GM12878 (cell line): ENCODE data around the gene CFL2. TPM values are rescaled to one million over a fixed set of nuclear protein-coding genes. Genes with fewer than 3 reads are reported as not detected.

ENCODE experiments used
- ATAC-seq: fragments of 200-7000 bp; cut with Tn5 transposase; 3 replicates; pipeline ENCODE4 v1.9.1; 2020; ENCODE audit warnings: mild to moderate bottlenecking, moderate library complexity
- BruUV-seq: library from RNA; stranded (reverse); fragments of 400-500 nt; replicated peaks from 2 replicates; lab custom pipeline; 2021; lab: Mats Ljungman, UMichigan
- CTCF ChIA-PET: fragments of 300-600 bp; sonication (Branson Sonifier 250); formaldehyde crosslinking; extraction: SDS; loops from one replicate; lab custom pipeline; 2021; ENCODE audit warnings: inconsistent platforms; lab: Yijun Ruan, JAX
- POLR2A ChIA-PET: fragments of 350-600 bp; formaldehyde crosslinking; extraction: SDS; loops from one replicate; lab custom pipeline; 2021; ENCODE audit warnings: inconsistent platforms; lab: Charles Lee
- RAD21 ChIA-PET: fragments of 300-600 bp; sonication (Branson Sonifier 250); formaldehyde crosslinking; loops from one replicate; lab custom pipeline; 2023; ENCODE audit warnings: antibody characterized with exemption; ENCODE audit not compliant: unreplicated experiment; lab: Charles Lee
- SMC1A ChIA-PET: fragments of 300-600 bp; sonication (Branson Sonifier 250); formaldehyde crosslinking; loops from one replicate; lab custom pipeline; 2023; ENCODE audit not compliant: unreplicated experiment, uncharacterized antibody; lab: Charles Lee
- DNase-seq: peaks from one replicate; pipeline ENCODE4 v3.0.0-alpha.2; 2011; ENCODE audit warnings: low read depth, low spot score
- FAIRE-seq: peaks from 3 replicates; lab custom pipeline; 2011; peaks lifted over from hg19 to GRCh38; lab: Jason Lieb, UNC
- H2AFZ ChIP-seq: 2 replicates; pipeline ENCODE4 v1.6.0; 2011; ENCODE audit warnings: low read depth, low read length, control low read depth; ENCODE audit not compliant: control insufficient read depth
- H3K27ac ChIP-seq: 2 replicates; pipeline ENCODE4 v1.5.1; 2011; ENCODE audit warnings: control low read depth; ENCODE audit not compliant: control insufficient read depth, insufficient read depth
- H3K27me3 ChIP-seq, 2 experiments: replicated peaks in 1 of 2; 2 replicates each; pipeline versions ENCODE4 v1.6.0 to v1.6.1; 2011; ENCODE audit warnings: low read length in 1 of 2; ENCODE audit not compliant: control insufficient read depth in 2 of 2, insufficient read depth in 2 of 2
- H3K36me3 ChIP-seq, 2 experiments: 2 replicates each; pipeline ENCODE4 v1.5.1; 2011; ENCODE audit warnings: low read length in 1 of 2; ENCODE audit not compliant: control insufficient read depth in 2 of 2, insufficient read depth in 2 of 2
- H3K4me1 ChIP-seq: 2 replicates; pipeline ENCODE4 v1.6.1; 2011; ENCODE audit warnings: mild to moderate bottlenecking, low read length, moderate library complexity, mixed read lengths; ENCODE audit not compliant: control insufficient read depth, insufficient read depth
- H3K4me2 ChIP-seq: 2 replicates; pipeline ENCODE4 v1.6.0; 2011; ENCODE audit warnings: control low read depth; ENCODE audit not compliant: control insufficient read depth, insufficient read depth
- H3K4me3 ChIP-seq: fragments of 200-600 bp; sonication (generic); 2 replicates; pipeline ENCODE4 v1.5.1; 2016
- H3K79me2 ChIP-seq: 2 replicates; pipeline ENCODE4 v1.6.0; 2011; ENCODE audit warnings: low read length; ENCODE audit not compliant: control insufficient read depth, insufficient read depth
- H3K9ac ChIP-seq: 2 replicates; pipeline ENCODE4 v1.8.0; 2011; ENCODE audit warnings: low read length, control low read depth, mixed read lengths; ENCODE audit not compliant: control insufficient read depth, insufficient read depth
- H3K9me3 ChIP-seq: replicated peaks from 3 replicates; pipeline ENCODE4 v1.5.1; 2011; ENCODE audit warnings: mild to moderate bottlenecking, low read length; ENCODE audit not compliant: control insufficient read depth, insufficient read depth
- H4K20me1 ChIP-seq: 2 replicates; pipeline ENCODE4 v1.6.0; 2011; ENCODE audit not compliant: control insufficient read depth, insufficient read depth
- LARP7 ChIP-seq: fragments of 450-650 bp; IDR thresholded peaks from 2 replicates; pipeline ENCODE4 v1.6.1; 2017; ENCODE audit warnings: mild to moderate bottlenecking
- NFXL1 ChIP-seq: fragments of 450-650 bp; IDR thresholded peaks from 2 replicates; pipeline ENCODE4 v1.6.1; 2017; ENCODE audit warnings: antibody characterized with exemption, mild to moderate bottlenecking, borderline replicate concordance
- NR2C2 ChIP-seq: IDR thresholded peaks from 2 replicates; pipeline ENCODE4 v1.6.1; 2011; ENCODE audit warnings: borderline replicate concordance, low read depth; ENCODE audit not compliant: control insufficient read depth, insufficient read length
- POLR2AphosphoS5 ChIP-seq: IDR thresholded peaks from 2 replicates; pipeline ENCODE4 v1.6.1; 2011; ENCODE audit warnings: mild to moderate bottlenecking, low read length, inconsistent platforms
- RB1 ChIP-seq: fragments of 450-650 bp; formaldehyde crosslinking; IDR thresholded peaks from 2 replicates; pipeline ENCODE4 v1.6.1; 2017; ENCODE audit warnings: mild to moderate bottlenecking, borderline replicate concordance
- SP1 ChIP-seq: IDR thresholded peaks from one replicate; pipeline ENCODE4 v1.6.1; 2011; ENCODE audit warnings: low read depth, low read length
- TCF3 ChIP-seq: IDR thresholded peaks from 2 replicates; pipeline ENCODE4 v1.6.1; 2012; ENCODE audit warnings: low read depth, mild to moderate bottlenecking, low read length, borderline replicate concordance; ENCODE audit not compliant: insufficient read depth
- ZNF24 ChIP-seq: fragments of 450-650 bp; IDR thresholded peaks from 2 replicates; pipeline ENCODE4 v1.6.1; 2017; ENCODE audit warnings: antibody characterized with exemption, mild to moderate bottlenecking
- ZZZ3 ChIP-seq: IDR thresholded peaks from 2 replicates; pipeline ENCODE4 v1.6.1; 2011; ENCODE audit warnings: low read depth; ENCODE audit not compliant: control insufficient read depth, insufficient read length
- WGBS: methylation state at CpG from one replicate; pipeline ENCODE4 v1.1.6; 2016; ENCODE audit warnings: low lambda C conversion rate; ENCODE audit not compliant: insufficient replicate concordance, insufficient coverage; ENCODE audit errors: missing lambda C conversion rate; 5-methylcytosine and 5-hydroxymethylcytosine counted together
- in situ Hi-C: fragments of 300-500 bp; cut with MboI; formaldehyde crosslinking; loops from 9 replicates; pipeline ENCODE4 v1.14.3; 2018; ENCODE audit warnings: mixed read lengths
- intact Hi-C: fragments of 100-400 bp; cut with micrococcal nuclease; formaldehyde crosslinking; loops from one replicate; pipeline ENCODE4 v1.14.2; 2022; ENCODE audit not compliant: unreplicated experiment
- polyA plus RNA-seq, 11 experiments: library from polyadenylated mRNA; depleted of rRNA in 4 of 11; unstranded in 6 of 11; stranded (reverse) in 5 of 11; fragments of >200 nt; fragmentation: Nextera tagmentation in 4 of 11; fragmentation: Illumina TruSeq in 1 of 11; extraction: Ambion mirVana in 4 of 11; extraction: Trizol in 1 of 11; gene quantifications; 1 replicate in 1 of 11; 2 replicates in 10 of 11; pipeline versions ENCODE4 v1.2.1 to v1.2.3, GENCODE V29; 2011 to 2016; ENCODE audit warnings: inconsistent platforms in 2 of 11, missing spikeins in 2 of 11, low read depth in 1 of 11
- total RNA-seq, 4 experiments: library from RNA; depleted of rRNA in 3 of 4; stranded (reverse); fragments of >200 nt in 3 of 4; fragmentation: Illumina TruSeq in 1 of 4; extraction: Trizol in 1 of 4; gene quantifications; 2 replicates each; pipeline versions ENCODE4 v1.2.1 to v1.2.3, GENCODE V29; 2013 to 2021
- TF ChIP-seq, protein P1 (sequence below): fragments of 150-350 bp; IDR thresholded peaks from 2 replicates; pipeline ENCODE4 v1.6.1; 2014; ENCODE audit warnings: mild to moderate bottlenecking, low read depth, low read length
- TF ChIP-seq, protein P2 (sequence below): IDR thresholded peaks from 2 replicates; pipeline ENCODE4 v1.6.1; 2012; ENCODE audit warnings: low read length, inconsistent platforms
- TF ChIP-seq, protein P3 (sequence below): fragments of 450-650 bp; IDR thresholded peaks from 2 replicates; pipeline ENCODE4 v1.6.1; 2016; ENCODE audit warnings: mild to moderate bottlenecking
- TF ChIP-seq, protein P4 (sequence below): fragments of 450-650 bp; IDR thresholded peaks from 2 replicates; pipeline ENCODE4 v1.6.1; 2018; ENCODE audit warnings: mild to moderate bottlenecking, low read depth, moderate library complexity; ENCODE audit not compliant: partially characterized antibody
- TF ChIP-seq, protein P5 (sequence below): fragments of 450-650 bp; IDR thresholded peaks from 2 replicates; pipeline ENCODE4 v1.6.1; 2017; ENCODE audit warnings: borderline replicate concordance
- TF ChIP-seq, protein P6 (sequence below): fragments of 450-650 bp; IDR thresholded peaks from 2 replicates; pipeline ENCODE4 v1.6.1; 2016; ENCODE audit warnings: mild to moderate bottlenecking

The CFL2 gene
- total and polyA plus RNA-seq, 10 of the 15 experiments (the other 5 are each of a cell fraction or from before 2014, with no cell fraction given), result 4.7 to 13.4 (median 8.4) TPM

DNA sequence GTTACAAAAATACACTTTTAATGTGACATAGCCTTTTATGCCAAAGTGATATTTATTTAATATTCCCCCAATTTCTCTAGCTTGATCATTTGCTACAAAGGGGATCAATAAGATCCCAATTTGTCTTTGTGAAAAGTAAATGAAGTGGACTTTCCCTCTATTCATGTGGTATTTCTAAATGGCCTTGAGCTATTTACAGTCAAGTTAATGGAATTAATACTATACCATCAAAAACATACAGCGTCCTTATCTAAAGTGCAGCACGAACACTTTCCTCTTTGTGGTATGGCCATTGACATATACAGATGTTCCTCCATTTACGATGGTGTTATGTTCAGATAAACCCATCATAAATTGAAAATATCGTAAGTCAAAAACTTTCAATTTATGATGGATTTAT, 23.2 kb downstream of the CFL2 start:
- no peaks in the 10 kb centered on the region for H3K79me2 ChIP-seq
- no peak overlapping the region for H2AFZ ChIP-seq
- SMC1A ChIA-PET, result interaction anchor here (0.5 to 1.4 kb wide), 3 partner anchors 27 to 56 kb away, joined by 3 to 6 read pairs (median 3); no protein-coding TSS in a partner anchor
- no TSS peak for BruUV-seq
- no peaks in the 10 kb centered on the region for H4K20me1 ChIP-seq
- intact Hi-C loops, result no loop called here
- DNase-seq (no peak), ATAC-seq (no peak), FAIRE-seq (no peak)
- H3K4me3 ChIP-seq, result no peak overlapping the region
- RAD21 ChIA-PET, result no interaction called here
- 92% methylated on average over 4 of the region's 4 CpGs for WGBS
- H3K36me3 ChIP-seq, result no peaks in the 10 kb centered on the region
- POLR2A ChIA-PET, result no interaction called here
- CTCF ChIA-PET, result interaction anchor here (1.2 to 1.9 kb wide), 2 partner anchors 10 to 18 kb away, joined by 3 to 5 read pairs; no protein-coding TSS in a partner anchor
- H3K9me3 ChIP-seq, result no peaks in the 10 kb centered on the region
- H3K27ac ChIP-seq, result no peak overlapping the region
- H3K4me2 ChIP-seq, result no peak overlapping the region
- in situ Hi-C loops, result no loop called here
- no peaks in the 10 kb centered on the region for H3K27me3 ChIP-seq
- H3K4me1 ChIP-seq, result no peaks in the 10 kb centered on the region
- no peak overlapping the region for H3K9ac ChIP-seq
- TF ChIP-seq SP1 (no peak), NFXL1 (no peak), POLR2AphosphoS5 (no peak), NR2C2 (no peak), LARP7 (no peak), ZZZ3 (no peak), RB1 (no peak), ZNF24 (no peak), TCF3 (no peak)
- TF ChIP-seq, protein P1, sequence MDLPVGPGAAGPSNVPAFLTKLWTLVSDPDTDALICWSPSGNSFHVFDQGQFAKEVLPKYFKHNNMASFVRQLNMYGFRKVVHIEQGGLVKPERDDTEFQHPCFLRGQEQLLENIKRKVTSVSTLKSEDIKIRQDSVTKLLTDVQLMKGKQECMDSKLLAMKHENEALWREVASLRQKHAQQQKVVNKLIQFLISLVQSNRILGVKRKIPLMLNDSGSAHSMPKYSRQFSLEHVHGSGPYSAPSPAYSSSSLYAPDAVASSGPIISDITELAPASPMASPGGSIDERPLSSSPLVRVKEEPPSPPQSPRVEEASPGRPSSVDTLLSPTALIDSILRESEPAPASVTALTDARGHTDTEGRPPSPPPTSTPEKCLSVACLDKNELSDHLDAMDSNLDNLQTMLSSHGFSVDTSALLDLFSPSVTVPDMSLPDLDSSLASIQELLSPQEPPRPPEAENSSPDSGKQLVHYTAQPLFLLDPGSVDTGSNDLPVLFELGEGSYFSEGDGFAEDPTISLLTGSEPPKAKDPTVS, result no peak
- TF ChIP-seq, protein P2, sequence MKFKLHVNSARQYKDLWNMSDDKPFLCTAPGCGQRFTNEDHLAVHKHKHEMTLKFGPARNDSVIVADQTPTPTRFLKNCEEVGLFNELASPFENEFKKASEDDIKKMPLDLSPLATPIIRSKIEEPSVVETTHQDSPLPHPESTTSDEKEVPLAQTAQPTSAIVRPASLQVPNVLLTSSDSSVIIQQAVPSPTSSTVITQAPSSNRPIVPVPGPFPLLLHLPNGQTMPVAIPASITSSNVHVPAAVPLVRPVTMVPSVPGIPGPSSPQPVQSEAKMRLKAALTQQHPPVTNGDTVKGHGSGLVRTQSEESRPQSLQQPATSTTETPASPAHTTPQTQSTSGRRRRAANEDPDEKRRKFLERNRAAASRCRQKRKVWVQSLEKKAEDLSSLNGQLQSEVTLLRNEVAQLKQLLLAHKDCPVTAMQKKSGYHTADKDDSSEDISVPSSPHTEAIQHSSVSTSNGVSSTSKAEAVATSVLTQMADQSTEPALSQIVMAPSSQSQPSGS, result no peak
- TF ChIP-seq, protein P3, sequence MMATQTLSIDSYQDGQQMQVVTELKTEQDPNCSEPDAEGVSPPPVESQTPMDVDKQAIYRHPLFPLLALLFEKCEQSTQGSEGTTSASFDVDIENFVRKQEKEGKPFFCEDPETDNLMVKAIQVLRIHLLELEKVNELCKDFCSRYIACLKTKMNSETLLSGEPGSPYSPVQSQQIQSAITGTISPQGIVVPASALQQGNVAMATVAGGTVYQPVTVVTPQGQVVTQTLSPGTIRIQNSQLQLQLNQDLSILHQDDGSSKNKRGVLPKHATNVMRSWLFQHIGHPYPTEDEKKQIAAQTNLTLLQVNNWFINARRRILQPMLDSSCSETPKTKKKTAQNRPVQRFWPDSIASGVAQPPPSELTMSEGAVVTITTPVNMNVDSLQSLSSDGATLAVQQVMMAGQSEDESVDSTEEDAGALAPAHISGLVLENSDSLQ, result no peak
- TF ChIP-seq, protein P4, sequence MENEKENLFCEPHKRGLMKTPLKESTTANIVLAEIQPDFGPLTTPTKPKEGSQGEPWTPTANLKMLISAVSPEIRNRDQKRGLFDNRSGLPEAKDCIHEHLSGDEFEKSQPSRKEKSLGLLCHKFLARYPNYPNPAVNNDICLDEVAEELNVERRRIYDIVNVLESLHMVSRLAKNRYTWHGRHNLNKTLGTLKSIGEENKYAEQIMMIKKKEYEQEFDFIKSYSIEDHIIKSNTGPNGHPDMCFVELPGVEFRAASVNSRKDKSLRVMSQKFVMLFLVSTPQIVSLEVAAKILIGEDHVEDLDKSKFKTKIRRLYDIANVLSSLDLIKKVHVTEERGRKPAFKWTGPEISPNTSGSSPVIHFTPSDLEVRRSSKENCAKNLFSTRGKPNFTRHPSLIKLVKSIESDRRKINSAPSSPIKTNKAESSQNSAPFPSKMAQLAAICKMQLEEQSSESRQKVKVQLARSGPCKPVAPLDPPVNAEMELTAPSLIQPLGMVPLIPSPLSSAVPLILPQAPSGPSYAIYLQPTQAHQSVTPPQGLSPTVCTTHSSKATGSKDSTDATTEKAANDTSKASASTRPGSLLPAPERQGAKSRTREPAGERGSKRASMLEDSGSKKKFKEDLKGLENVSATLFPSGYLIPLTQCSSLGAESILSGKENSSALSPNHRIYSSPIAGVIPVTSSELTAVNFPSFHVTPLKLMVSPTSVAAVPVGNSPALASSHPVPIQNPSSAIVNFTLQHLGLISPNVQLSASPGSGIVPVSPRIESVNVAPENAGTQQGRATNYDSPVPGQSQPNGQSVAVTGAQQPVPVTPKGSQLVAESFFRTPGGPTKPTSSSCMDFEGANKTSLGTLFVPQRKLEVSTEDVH, result no peak
- TF ChIP-seq, protein P5, sequence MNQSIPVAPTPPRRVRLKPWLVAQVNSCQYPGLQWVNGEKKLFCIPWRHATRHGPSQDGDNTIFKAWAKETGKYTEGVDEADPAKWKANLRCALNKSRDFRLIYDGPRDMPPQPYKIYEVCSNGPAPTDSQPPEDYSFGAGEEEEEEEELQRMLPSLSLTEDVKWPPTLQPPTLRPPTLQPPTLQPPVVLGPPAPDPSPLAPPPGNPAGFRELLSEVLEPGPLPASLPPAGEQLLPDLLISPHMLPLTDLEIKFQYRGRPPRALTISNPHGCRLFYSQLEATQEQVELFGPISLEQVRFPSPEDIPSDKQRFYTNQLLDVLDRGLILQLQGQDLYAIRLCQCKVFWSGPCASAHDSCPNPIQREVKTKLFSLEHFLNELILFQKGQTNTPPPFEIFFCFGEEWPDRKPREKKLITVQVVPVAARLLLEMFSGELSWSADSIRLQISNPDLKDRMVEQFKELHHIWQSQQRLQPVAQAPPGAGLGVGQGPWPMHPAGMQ, result no peak
- TF ChIP-seq, protein P6, sequence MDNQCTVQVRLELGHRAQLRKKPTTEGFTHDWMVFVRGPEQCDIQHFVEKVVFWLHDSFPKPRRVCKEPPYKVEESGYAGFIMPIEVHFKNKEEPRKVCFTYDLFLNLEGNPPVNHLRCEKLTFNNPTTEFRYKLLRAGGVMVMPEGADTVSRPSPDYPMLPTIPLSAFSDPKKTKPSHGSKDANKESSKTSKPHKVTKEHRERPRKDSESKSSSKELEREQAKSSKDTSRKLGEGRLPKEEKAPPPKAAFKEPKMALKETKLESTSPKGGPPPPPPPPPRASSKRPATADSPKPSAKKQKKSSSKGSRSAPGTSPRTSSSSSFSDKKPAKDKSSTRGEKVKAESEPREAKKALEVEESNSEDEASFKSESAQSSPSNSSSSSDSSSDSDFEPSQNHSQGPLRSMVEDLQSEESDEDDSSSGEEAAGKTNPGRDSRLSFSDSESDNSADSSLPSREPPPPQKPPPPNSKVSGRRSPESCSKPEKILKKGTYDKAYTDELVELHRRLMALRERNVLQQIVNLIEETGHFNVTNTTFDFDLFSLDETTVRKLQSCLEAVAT, result no peak
